HPDE6-E6E7 (cell line): ENCODE measurements around the gene UAP1L1.
"Not testable (repeated sequence)": the region's sequence is repeated elsewhere in the genome, so short reads cannot be mapped to it uniquely, and the experiment has no call there.

Experiments
- DNase-seq: peaks from one replicate; pipeline ENCODE4 v3.0.0; 2011; ENCODE audit warnings: missing footprints; ENCODE audit errors: extremely low spot score

The UAP1L1 gene

GRCh38 chr9:137056739-137057415 is 20.4 kb upstream of the UAP1L1 start:
- DNase-seq: no peak

GRCh38 chr9:137057545-137057944 is 19.8 kb upstream of the UAP1L1 start:
- DNase-seq: no peak

- no peak for DNase-seq
Observed at GRCh38 chr9:137058521-137059234, 18.6 kb upstream of the UAP1L1 start.

- DNase-seq: no peak
Observed at GRCh38 chr9:137062384-137062783, 14.9 kb upstream of the UAP1L1 start.

- not testable (repeated sequence) for DNase-seq
Observed at GRCh38 chr9:137062798-137063197, 14.5 kb upstream of the UAP1L1 start.

GRCh38 chr9:137063311-137064026 is 13.8 kb upstream of the UAP1L1 start:
- DNase-seq: no peak

- no peak for DNase-seq
Observed at GRCh38 chr9:137064027-137064879, 13.1 kb upstream of the UAP1L1 start.

- DNase-seq: no peak
Observed at GRCh38 chr9:137064880-137065164, 12.5 kb upstream of the UAP1L1 start.

- DNase-seq: no peak
Observed at GRCh38 chr9:137065336-137065967, 11.9 kb upstream of the UAP1L1 start.

- no peak for DNase-seq
Observed at GRCh38 chr9:137066096-137066861, 11.0 kb upstream of the UAP1L1 start.

GRCh38 chr9:137067860-137068538 is 9.3 kb upstream of the UAP1L1 start:
- DNase-seq: no peak

GRCh38 chr9:137068539-137069507 is 8.5 kb upstream of the UAP1L1 start:
- no peak for DNase-seq

- no peak for DNase-seq
Observed at GRCh38 chr9:137069508-137070091, 7.7 kb upstream of the UAP1L1 start.

- peak; percentile 89 for DNase-seq
Observed at GRCh38 chr9:137070201-137070905, 7.0 kb upstream of the UAP1L1 start, which contains the start of gene SAPCD2. SAPCD2 (minus strand) TSS chr9:137070557; CDS start chr9:137070460, 97 bp downstream.

GRCh38 chr9:137070906-137071275 is 6.4 kb upstream of the UAP1L1 start:
- no peak for DNase-seq

GRCh38 chr9:137071282-137071681 is 6.0 kb upstream of the UAP1L1 start:
- no peak for DNase-seq

- no peak for DNase-seq
Observed at GRCh38 chr9:137073992-137074399, 3.3 kb upstream of the UAP1L1 start.
